Adrenal gland (tissue), 12 donors: ENCODE data around the gene LANCL2. TPM values are rescaled to one million over a fixed set of nuclear protein-coding genes. Genes with fewer than 3 reads are reported as not detected.

Experiments
- DNase-seq, 7 donors: peaks; one replicate each; pipeline ENCODE4 v3.0.0-alpha.2; 2019 to 2020
- H3K27ac ChIP-seq, 5 donors: fragments of 200-600 bp; sonication (generic) in 4 of 5; 1 replicate in 3 of 5; 2 replicates in 2 of 5; pipeline versions ENCODE4 v1.5.1 to v1.8.0; 2016 to 2020; ENCODE audit warnings: mild to moderate bottlenecking in 1 of 5
- H3K27me3 ChIP-seq: fragments of 200-600 bp; 2 replicates; pipeline ENCODE4 v1.8.0; 2021
- H3K36me3 ChIP-seq, 2 donors: fragments of 200-600 bp; replicated peaks in 1 of 2; 1 replicate in 1 of 2; 2 replicates in 1 of 2; pipeline versions ENCODE4 v1.5.1 to v1.8.0; 2018 to 2022
- H3K4me1 ChIP-seq, 2 donors: fragments of 200-600 bp; replicated peaks in 1 of 2; 1 replicate in 1 of 2; 2 replicates in 1 of 2; pipeline versions ENCODE4 v1.5.1 to v1.8.0; 2018 to 2021
- H3K4me3 ChIP-seq, 4 donors: fragments of 200-600 bp; sonication (generic) in 3 of 4; one replicate each; pipeline ENCODE4 v1.5.1; 2016 to 2018
- H3K9me3 ChIP-seq, 3 donors: fragments of 200-600 bp; sonication (generic) in 1 of 3; replicated peaks in 1 of 3; 1 replicate in 2 of 3; 2 replicates in 1 of 3; pipeline versions ENCODE4 v1.5.1 to v1.8.0; 2016 to 2021
- CTCF ChIP-seq, 6 experiments: fragments of 450-650 bp in 4 of 6; fragments of 200-600 bp in 2 of 6; sonication (generic) in 1 of 6; IDR thresholded peaks; 1 replicate in 5 of 6; 2 replicates in 1 of 6; pipeline versions ENCODE4 v1.5.1 to v1.8.0; 2016 to 2021; ENCODE audit warnings: antibody characterized with exemption in 6 of 6, mild to moderate bottlenecking in 2 of 6, moderate library complexity in 1 of 6
- POLR2A ChIP-seq, 2 donors: fragments of 450-650 bp; IDR thresholded peaks; one replicate each; pipeline ENCODE4 v1.6.1; 2017; ENCODE audit warnings: antibody characterized with exemption in 2 of 2, mild to moderate bottlenecking in 2 of 2, moderate library complexity in 1 of 2
- WGBS, 4 donors: extraction: QIAGEN DNeasy Blood & Tissue Kit in 2 of 4; methylation state at CpG; one replicate each; pipeline versions ENCODE4 v1.1.5 to v1.1.7; 2013 to 2017; 5-methylcytosine and 5-hydroxymethylcytosine counted together
- intact Hi-C, 2 donors: fragments of 100-400 bp; cut with DNase I; formaldehyde crosslinking; loops; one replicate each; pipeline versions ENCODE4 v1.14.1 to v1.15.0; 2022 to 2023
- polyA plus RNA-seq, 3 donors: library from polyadenylated mRNA; stranded (reverse); fragments of 200-250 nt in 2 of 3; fragments of 350-450 nt in 1 of 3; fragmentation: Illumina TruSeq in 1 of 3; extraction: RNeasy Lipid Tissue Mini Kit (QIAGEN cat#74804) in 1 of 3; gene quantifications; one replicate each; pipeline ENCODE4 v1.2.3, GENCODE V29; 2013 to 2014
- total RNA-seq, 9 donors: library from RNA; depleted of rRNA in 4 of 9; stranded (reverse); fragments of >200 nt in 4 of 9; fragments of 120-200 nt in 1 of 9; fragmentation: NEBNext Ultra II Directional in 1 of 9; extraction: Animal tissue kit (Norgen Biotek cat#: 25700) in 1 of 9; gene quantifications; one replicate each; pipeline versions ENCODE4 v1.1.0 to v1.2.4, GENCODE V29; 2013 to 2023
- donor health status: healthy with polysubstance abuse.
- donor health status: Bipolar disorder and iron deficiency.
- donor health status: DM: yes; HTN: yes; CAD: no.
- donor health status: DM: no; HTN: no; CAD: no.
- donor health status: DM: no; HTN: no; CAD: no.
- donor health status: DM: yes; HTN: yes; CAD: no.

The LANCL2 gene
- total and polyA plus RNA-seq, 12 donors: 10.5 to 28.1 (median 18.1) TPM

DNA sequence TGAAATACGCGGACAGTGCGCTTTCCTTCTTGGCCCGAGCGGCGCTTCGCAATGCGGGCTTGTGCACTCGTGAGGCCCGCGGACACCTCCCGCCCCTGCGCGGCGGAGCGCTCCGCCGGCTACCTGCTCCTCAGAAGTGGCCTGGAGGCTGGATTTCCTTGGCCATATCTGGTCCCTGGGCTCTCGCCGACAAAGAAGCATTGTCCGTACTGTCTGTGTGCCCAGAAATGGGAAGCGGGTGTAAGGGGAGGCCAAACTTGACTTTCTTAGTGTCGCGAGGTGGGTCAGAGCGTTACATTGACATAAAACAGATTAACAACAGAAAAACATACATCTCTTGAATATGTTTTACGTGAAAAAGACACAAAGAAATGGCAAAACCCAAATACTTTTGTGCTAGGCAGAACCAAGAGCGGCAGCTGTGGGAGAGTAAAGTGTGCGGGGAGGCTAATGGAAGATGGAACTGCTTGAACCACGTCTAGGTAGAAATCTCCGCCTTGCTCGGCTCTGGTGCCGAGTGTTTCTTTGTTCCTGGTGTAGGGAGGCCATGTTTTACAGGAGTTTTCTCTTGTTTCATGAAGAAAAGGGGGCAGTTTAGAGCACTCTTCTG lies 1.4 kb downstream of the LANCL2 start:
- intact Hi-C loops: loop anchor here in 1 of 2 donors (10.0 kb wide), 1 partner anchor 92 kb away; no protein-coding TSS in a partner anchor
- Histone ChIP-seq H3K27me3 (no peaks in the 10 kb centered on the region), H3K27ac (peak overlapping the region; percentile 96 to 100 (median 98)), H3K9me3 (no peaks in the 10 kb centered on the region), H3K4me3 (peak overlapping the region; percentile 60 to 99 (median 94)), H3K4me1 (peaks cover 8 to 20% of the 10 kb centered on the region in 2 donors), H3K36me3 (no peaks in the 10 kb centered on the region)
- WGBS, 4 donors: 0 to 1% (median 0%) methylated on average over 20 to 32 of the region's 32 CpGs
- TF ChIP-seq CTCF (IDR thresholded peaks at IDR 0.05) (no peak), POLR2A (IDR thresholded peaks at IDR 0.05) (no peak)
- DNase-seq: no peak

DNA sequence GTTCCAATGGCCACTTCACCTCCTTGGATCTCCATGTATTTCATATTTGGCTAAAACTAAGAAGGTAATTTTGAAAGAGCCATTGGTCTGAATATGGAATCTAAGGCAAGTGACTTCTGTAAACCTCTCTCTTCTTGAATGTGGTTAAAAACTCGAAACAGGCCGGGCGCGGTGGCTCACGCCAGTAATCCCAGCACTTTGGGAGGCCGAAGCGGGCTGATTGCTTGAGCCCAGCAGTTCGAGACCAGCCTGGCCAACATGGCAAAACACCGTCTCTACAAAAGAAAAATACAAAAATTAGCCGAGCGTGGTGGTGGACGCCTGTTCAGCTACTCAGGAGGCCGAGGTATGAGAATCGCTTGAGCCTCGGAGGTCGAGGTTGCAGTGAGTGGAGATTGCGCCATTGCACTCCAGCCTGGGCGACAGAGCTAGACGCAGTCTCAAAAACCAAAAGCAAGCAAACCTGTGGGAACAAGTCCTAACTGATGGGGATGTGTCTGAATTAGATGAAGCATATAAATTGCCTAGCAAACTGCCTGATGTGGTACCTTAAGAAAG lies 2.2 kb downstream of the LANCL2 start:
- no peak for DNase-seq
- no peaks in the 10 kb centered on the region for H3K36me3 ChIP-seq
- intact Hi-C loops: loop anchor here in 1 of 2 donors (10.0 kb wide), 1 partner anchor 93 kb away; no protein-coding TSS in a partner anchor
- 92 to 95% (median 94%) methylated on average over 19 of the region's 19 CpGs for WGBS, 4 donors
- H3K9me3 ChIP-seq: no peaks in the 10 kb centered on the region
- H3K27me3 ChIP-seq: no peaks in the 10 kb centered on the region
- peaks cover 8 to 20% of the 10 kb centered on the region in 2 donors for H3K4me1 ChIP-seq
- peak overlapping the region in 1 of 5 donors; percentile 100 for H3K27ac ChIP-seq
- peak overlapping the region in 1 of 4 donors; percentile 96 for H3K4me3 ChIP-seq
- TF ChIP-seq CTCF (IDR thresholded peaks at IDR 0.05) (no peak), POLR2A (IDR thresholded peaks at IDR 0.05) (no peak)

- no peak overlapping the region for H3K27ac ChIP-seq
- intact Hi-C loops: loop anchor here in 1 of 2 donors (10.0 kb wide), 1 partner anchor 95 kb away; no protein-coding TSS in a partner anchor
- 86 to 91% (median 87%) methylated on average over 6 to 8 of the region's 8 CpGs for WGBS, 4 donors
These were observed 4.6 kb downstream of the LANCL2 start for GRCh38 chr7:55369427-55370400.

More at GRCh38 chr7:55369427-55370400, 4.6 kb downstream of the LANCL2 start:
- no peak overlapping the region for H3K4me3 ChIP-seq
- no peaks in the 10 kb centered on the region for H3K9me3 ChIP-seq
- peaks cover 8 to 17% of the 10 kb centered on the region in 2 donors for H3K4me1 ChIP-seq
- DNase-seq: no peak
- no peaks in the 10 kb centered on the region for H3K36me3 ChIP-seq
- TF ChIP-seq POLR2A (IDR thresholded peaks at IDR 0.05) (no peak), CTCF (IDR thresholded peaks at IDR 0.05) (no peak)
- no peaks in the 10 kb centered on the region for H3K27me3 ChIP-seq
